ENCODE data around the gene SP6.
A peak's percentile ranks its signal among the peaks of the same experiment; 100 is the strongest.

The SP6 gene

GRCh38 chr17:47878203-47879027 is 27.5 kb upstream of the SP6 start:
- H3K4me1 ChIP-seq (ENCODE audit: insufficient read depth, low read length) = peaks cover 21% of the 10 kb centered on the region
- H3K36me3 ChIP-seq (ENCODE audit: insufficient read depth, low read length) = no peaks in the 10 kb centered on the region
- no peaks in the 10 kb centered on the region for H3K9me3 ChIP-seq (ENCODE audit: insufficient read depth, low read depth, low read length)
- H3K27me3 ChIP-seq (ENCODE audit: insufficient read depth, low read length) = peaks cover 18% of the 10 kb centered on the region
- H3K27ac ChIP-seq (ENCODE audit: low read depth, low read length) = no peak overlapping the region
- 57% methylated on average over 10 of the region's 10 CpGs for WGBS
- H3K9ac ChIP-seq (ENCODE audit: low read depth, low read length) = no peak overlapping the region
- H3K4me3 ChIP-seq (ENCODE audit: low read length) = no peak overlapping the region

- H3K9me3 ChIP-seq (ENCODE audit: insufficient read depth, low read depth, low read length) = no peaks in the 10 kb centered on the region
- H3K27ac ChIP-seq (ENCODE audit: low read depth, low read length) = no peak overlapping the region
- H3K36me3 ChIP-seq (ENCODE audit: insufficient read depth, low read length) = no peaks in the 10 kb centered on the region
- H3K27me3 ChIP-seq (ENCODE audit: insufficient read depth, low read length) = peaks cover 27% of the 10 kb centered on the region
- H3K4me3 ChIP-seq (ENCODE audit: low read length) = no peak overlapping the region
- 65% methylated on average over 8 of the region's 9 CpGs for WGBS
- no peak overlapping the region for H3K9ac ChIP-seq (ENCODE audit: low read depth, low read length)
- peaks cover 26% of the 10 kb centered on the region for H3K4me1 ChIP-seq (ENCODE audit: insufficient read depth, low read length)
These were observed 26.5 kb upstream of the SP6 start for GRCh38 chr17:47877368-47878034.

GRCh38 chr17:47875011-47875985 is 24.3 kb upstream of the SP6 start:
- Histone ChIP-seq H3K4me1 (ENCODE audit: insufficient read depth, low read length) (peaks cover 32% of the 10 kb centered on the region), H3K9me3 (ENCODE audit: insufficient read depth, low read depth, low read length) (no peaks in the 10 kb centered on the region), H3K9ac (ENCODE audit: low read depth, low read length) (no peak overlapping the region), H3K27me3 (ENCODE audit: insufficient read depth, low read length) (peaks cover 48% of the 10 kb centered on the region), H3K36me3 (ENCODE audit: insufficient read depth, low read length) (no peaks in the 10 kb centered on the region), H3K27ac (ENCODE audit: low read depth, low read length) (no peak overlapping the region), H3K4me3 (ENCODE audit: low read length) (no peak overlapping the region)
- WGBS = 44% methylated on average over 11 of the region's 11 CpGs

GRCh38 chr17:47873200-47874090 is 22.5 kb upstream of the SP6 start:
- H3K36me3 ChIP-seq (ENCODE audit: insufficient read depth, low read length) = no peaks in the 10 kb centered on the region
- H3K4me3 ChIP-seq (ENCODE audit: low read length) = peak overlapping the region; percentile 50; the same call in 1 of the 2 replicates
- 44% methylated on average over 4 of the region's 4 CpGs for WGBS
- peaks cover 42% of the 10 kb centered on the region for H3K4me1 ChIP-seq (ENCODE audit: insufficient read depth, low read length)
- no peak overlapping the region; the same call in 1 of the 2 replicates for H3K27ac ChIP-seq (ENCODE audit: low read depth, low read length)
- no peak overlapping the region for H3K9ac ChIP-seq (ENCODE audit: low read depth, low read length)
- no peaks in the 10 kb centered on the region for H3K9me3 ChIP-seq (ENCODE audit: insufficient read depth, low read depth, low read length)
- peaks cover 61% of the 10 kb centered on the region for H3K27me3 ChIP-seq (ENCODE audit: insufficient read depth, low read length)

GRCh38 chr17:47872651-47873161 is 21.7 kb upstream of the SP6 start:
- no peaks in the 10 kb centered on the region for H3K36me3 ChIP-seq (ENCODE audit: insufficient read depth, low read length)
- 3% methylated on average over 15 of the region's 15 CpGs for WGBS
- peak overlapping the region; percentile 16; the same call in 1 of the 2 replicates for H3K27ac ChIP-seq (ENCODE audit: low read depth, low read length)
- peaks cover 66% of the 10 kb centered on the region for H3K27me3 ChIP-seq (ENCODE audit: insufficient read depth, low read length)
- peaks cover 39% of the 10 kb centered on the region for H3K4me1 ChIP-seq (ENCODE audit: insufficient read depth, low read length)
- no peaks in the 10 kb centered on the region for H3K9me3 ChIP-seq (ENCODE audit: insufficient read depth, low read depth, low read length)
- peak overlapping the region; percentile 38; the same call in 1 of the 2 replicates for H3K9ac ChIP-seq (ENCODE audit: low read depth, low read length)
- peak overlapping the region; percentile 50 for H3K4me3 ChIP-seq (ENCODE audit: low read length)

- 0 out of 2 replicates have a peak overlapping the region, but pooled peaks have one; percentile 38 for H3K9ac ChIP-seq (ENCODE audit: low read depth, low read length)
- peak overlapping the region; percentile 50 for H3K4me3 ChIP-seq (ENCODE audit: low read length)
- H3K36me3 ChIP-seq (ENCODE audit: insufficient read depth, low read length) = no peaks in the 10 kb centered on the region
- WGBS = 9% methylated on average over 25 of the region's 29 CpGs
- H3K27ac ChIP-seq (ENCODE audit: low read depth, low read length) = peak overlapping the region; percentile 16; the same call in 1 of the 2 replicates
- peaks cover 39% of the 10 kb centered on the region for H3K4me1 ChIP-seq (ENCODE audit: insufficient read depth, low read length)
- H3K9me3 ChIP-seq (ENCODE audit: insufficient read depth, low read depth, low read length) = no peaks in the 10 kb centered on the region
- H3K27me3 ChIP-seq (ENCODE audit: insufficient read depth, low read length) = peaks cover 66% of the 10 kb centered on the region
These were observed 21.2 kb upstream of the SP6 start for GRCh38 chr17:47872019-47872650.

GRCh38 chr17:47871048-47871447 is 20.1 kb upstream of the SP6 start:
- Histone ChIP-seq H3K4me1 (ENCODE audit: insufficient read depth, low read length) (peaks cover 39% of the 10 kb centered on the region), H3K9me3 (ENCODE audit: insufficient read depth, low read depth, low read length) (no peaks in the 10 kb centered on the region), H3K27ac (ENCODE audit: low read depth, low read length) (no peak overlapping the region), H3K9ac (ENCODE audit: low read depth, low read length) (no peak overlapping the region), H3K36me3 (ENCODE audit: insufficient read depth, low read length) (no peaks in the 10 kb centered on the region), H3K27me3 (ENCODE audit: insufficient read depth, low read length) (peaks cover 66% of the 10 kb centered on the region), H3K4me3 (ENCODE audit: low read length) (no peak overlapping the region)

GRCh38 chr17:47870056-47870455 is 19.1 kb upstream of the SP6 start:
- Histone ChIP-seq H3K27ac (ENCODE audit: low read depth, low read length) (no peak overlapping the region), H3K36me3 (ENCODE audit: insufficient read depth, low read length) (no peaks in the 10 kb centered on the region), H3K4me3 (ENCODE audit: low read length) (peak overlapping the region; percentile 7; the same call in 1 of the 2 replicates), H3K9ac (ENCODE audit: low read depth, low read length) (no peak overlapping the region), H3K4me1 (ENCODE audit: insufficient read depth, low read length) (peaks cover 37% of the 10 kb centered on the region), H3K27me3 (ENCODE audit: insufficient read depth, low read length) (peaks cover 62% of the 10 kb centered on the region), H3K9me3 (ENCODE audit: insufficient read depth, low read depth, low read length) (no peaks in the 10 kb centered on the region)
- 0% methylated on average over 1 of the region's 1 CpG for WGBS

GRCh38 chr17:47869114-47869513 is 18.2 kb upstream of the SP6 start:
- Histone ChIP-seq H3K9ac (ENCODE audit: low read depth, low read length) (no peak overlapping the region), H3K36me3 (ENCODE audit: insufficient read depth, low read length) (no peaks in the 10 kb centered on the region), H3K4me1 (ENCODE audit: insufficient read depth, low read length) (peaks cover 34% of the 10 kb centered on the region), H3K27me3 (ENCODE audit: insufficient read depth, low read length) (peaks cover 54% of the 10 kb centered on the region), H3K4me3 (ENCODE audit: low read length) (no peak overlapping the region), H3K9me3 (ENCODE audit: insufficient read depth, low read depth, low read length) (no peaks in the 10 kb centered on the region), H3K27ac (ENCODE audit: low read depth, low read length) (no peak overlapping the region)
- WGBS = 35% methylated on average over 2 of the region's 2 CpGs
